Colonic mucosa (tissue), 4 donors: Measurements from ENCODE around the gene RHEBL1. TPM values are rescaled to one million over a fixed set of nuclear protein-coding genes. Genes with fewer than 3 reads are reported as not detected.

Experiments
- DNase-seq: peaks from one replicate; pipeline ENCODE4 v3.0.0-alpha.2; 2020
- H3K27ac ChIP-seq: fragments of 200-600 bp; one replicate; pipeline ENCODE4 v1.8.0; 2021
- H3K27me3 ChIP-seq: fragments of 200-600 bp; one replicate; pipeline ENCODE4 v1.8.0; 2021
- H3K36me3 ChIP-seq: fragments of 200-600 bp; one replicate; pipeline ENCODE4 v1.8.0; 2021
- H3K4me1 ChIP-seq: fragments of 200-600 bp; one replicate; pipeline ENCODE4 v1.8.0; 2021; ENCODE audit warnings: mild to moderate bottlenecking
- H3K4me3 ChIP-seq: fragments of 200-600 bp; one replicate; pipeline ENCODE4 v1.8.0; 2021
- H3K9ac ChIP-seq, 2 donors: one replicate each; pipeline ENCODE4 v1.7.0; 2013; ENCODE audit warnings: control low read depth in 2 of 2, low read depth in 2 of 2, low read length in 2 of 2
- H3K9me3 ChIP-seq: fragments of 200-600 bp; one replicate; pipeline ENCODE4 v1.8.0; 2021
- intact Hi-C: fragments of 100-400 bp; cut with DNase I; formaldehyde crosslinking; loops from one replicate; pipeline ENCODE4 v1.14.1; 2022
- total RNA-seq, 2 donors: library from RNA; stranded (reverse); fragmentation: NEBNext Ultra II Directional in 1 of 2; extraction: Animal tissue kit (Norgen Biotek cat#: 25700) in 1 of 2; gene quantifications; one replicate each; pipeline ENCODE4 v1.2.1, GENCODE V29; 2021
- TF ChIP-seq, protein P1 (sequence below): fragments of 200-600 bp; IDR thresholded peaks from one replicate; pipeline ENCODE4 v1.8.0; 2022; ENCODE audit warnings: antibody characterized with exemption, mild to moderate bottlenecking
- donor health status: healthy.
- donor health status: DM: no; HTN: no; CAD: no.
- donor health status: DM: no; HTN: no; CAD: no.

Gene RHEBL1, protein sequence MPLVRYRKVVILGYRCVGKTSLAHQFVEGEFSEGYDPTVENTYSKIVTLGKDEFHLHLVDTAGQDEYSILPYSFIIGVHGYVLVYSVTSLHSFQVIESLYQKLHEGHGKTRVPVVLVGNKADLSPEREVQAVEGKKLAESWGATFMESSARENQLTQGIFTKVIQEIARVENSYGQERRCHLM
- total RNA-seq = under 1 TPM; 0.27 to 0.32 TPM

DNA sequence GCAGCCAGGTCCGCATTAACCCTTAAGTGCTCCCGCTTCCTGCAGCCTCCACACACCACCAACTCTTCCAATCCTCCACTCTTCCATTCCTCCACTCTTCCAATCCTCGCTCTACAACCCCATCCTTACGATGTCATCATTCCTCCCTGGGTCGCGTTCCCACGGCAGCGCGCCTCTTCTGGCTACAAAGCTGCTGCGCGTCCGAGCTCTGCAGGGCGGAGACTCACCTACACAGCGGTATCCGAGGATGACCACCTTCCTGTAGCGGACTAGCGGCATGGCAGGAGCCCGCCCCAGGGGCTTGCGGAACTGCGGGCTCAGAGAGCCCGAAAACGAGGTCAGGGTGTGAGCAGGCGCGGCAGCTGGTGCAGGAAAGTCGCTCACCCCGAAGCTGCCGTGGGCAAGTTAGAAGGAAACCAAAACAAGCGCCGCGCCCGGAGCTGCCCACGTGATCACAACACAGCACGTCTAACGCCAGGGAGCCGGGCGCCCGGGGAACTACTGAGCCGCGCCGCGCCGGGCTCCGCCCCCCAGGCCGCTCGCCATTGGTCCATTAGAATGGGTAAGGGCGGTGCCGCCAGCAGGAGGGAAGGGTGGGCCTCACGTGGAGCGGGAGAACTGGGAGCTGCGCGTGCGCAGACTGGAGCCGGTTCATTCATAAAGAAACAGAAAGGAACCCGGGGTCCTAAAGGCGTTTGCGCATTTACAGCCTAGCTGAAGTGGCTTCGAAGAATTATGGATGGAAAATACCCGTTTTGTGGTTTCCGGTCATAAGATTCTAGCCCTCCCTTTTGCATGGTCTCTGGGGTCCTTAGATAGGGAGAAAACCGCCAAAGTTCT lies at the start of gene RHEBL1:
TSS of gene RHEBL1 (minus strand) at position 473 of the 840 bp plus-strand sequence. CDS start at position 279, 194 bp downstream.
- no peaks in the 10 kb centered on the region for H3K36me3 ChIP-seq
- TF ChIP-seq, protein P1, sequence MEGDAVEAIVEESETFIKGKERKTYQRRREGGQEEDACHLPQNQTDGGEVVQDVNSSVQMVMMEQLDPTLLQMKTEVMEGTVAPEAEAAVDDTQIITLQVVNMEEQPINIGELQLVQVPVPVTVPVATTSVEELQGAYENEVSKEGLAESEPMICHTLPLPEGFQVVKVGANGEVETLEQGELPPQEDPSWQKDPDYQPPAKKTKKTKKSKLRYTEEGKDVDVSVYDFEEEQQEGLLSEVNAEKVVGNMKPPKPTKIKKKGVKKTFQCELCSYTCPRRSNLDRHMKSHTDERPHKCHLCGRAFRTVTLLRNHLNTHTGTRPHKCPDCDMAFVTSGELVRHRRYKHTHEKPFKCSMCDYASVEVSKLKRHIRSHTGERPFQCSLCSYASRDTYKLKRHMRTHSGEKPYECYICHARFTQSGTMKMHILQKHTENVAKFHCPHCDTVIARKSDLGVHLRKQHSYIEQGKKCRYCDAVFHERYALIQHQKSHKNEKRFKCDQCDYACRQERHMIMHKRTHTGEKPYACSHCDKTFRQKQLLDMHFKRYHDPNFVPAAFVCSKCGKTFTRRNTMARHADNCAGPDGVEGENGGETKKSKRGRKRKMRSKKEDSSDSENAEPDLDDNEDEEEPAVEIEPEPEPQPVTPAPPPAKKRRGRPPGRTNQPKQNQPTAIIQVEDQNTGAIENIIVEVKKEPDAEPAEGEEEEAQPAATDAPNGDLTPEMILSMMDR = no peak
- H3K27me3 ChIP-seq = no peaks in the 10 kb centered on the region
- no peaks in the 10 kb centered on the region for H3K9me3 ChIP-seq
- H3K4me1 ChIP-seq = peaks cover 8% of the 10 kb centered on the region
- peak; percentile 99 for DNase-seq
- peak within 1 kb of the TSS; percentile 53 to 70 for H3K9ac ChIP-seq
- intact Hi-C loops = loop anchor here (10.0 kb wide), 1 partner anchor 55 kb away; no protein-coding TSS in a partner anchor
- peak within 1 kb of the TSS; percentile 54 for H3K27ac ChIP-seq
- H3K4me3 ChIP-seq = peak within 1 kb of the TSS; percentile 74

DNA sequence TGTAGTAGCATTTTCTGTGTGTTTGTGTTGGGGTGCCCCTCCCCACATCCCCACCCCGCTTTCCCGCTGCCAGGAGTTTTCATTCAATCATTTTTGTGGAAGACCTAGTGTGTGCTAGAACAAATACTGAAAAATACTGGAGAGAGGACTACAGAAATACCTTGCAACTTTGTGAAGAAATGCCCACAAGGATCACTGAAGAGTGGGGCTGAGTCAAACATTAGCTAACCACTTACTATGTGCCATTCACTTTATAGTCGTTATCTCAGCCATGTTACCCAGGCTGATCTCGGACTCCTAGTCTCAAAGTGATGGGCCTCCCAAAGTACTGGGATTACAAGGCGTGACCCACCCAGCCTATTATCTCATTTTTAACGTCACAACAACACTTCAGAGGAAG lies 41.4 kb upstream of the RHEBL1 start:
- no peak for DNase-seq
- intact Hi-C loops = no loop called here
- Histone ChIP-seq H3K4me1 (peaks cover 10% of the 10 kb centered on the region), H3K27me3 (no peaks in the 10 kb centered on the region), H3K36me3 (no peaks in the 10 kb centered on the region), H3K9me3 (no peaks in the 10 kb centered on the region), H3K4me3 (peak overlapping the region; percentile 98), H3K9ac (peak overlapping the region; percentile 96 to 98), H3K27ac (peak overlapping the region; percentile 98)
- TF ChIP-seq, protein P1 = no peak

DNA sequence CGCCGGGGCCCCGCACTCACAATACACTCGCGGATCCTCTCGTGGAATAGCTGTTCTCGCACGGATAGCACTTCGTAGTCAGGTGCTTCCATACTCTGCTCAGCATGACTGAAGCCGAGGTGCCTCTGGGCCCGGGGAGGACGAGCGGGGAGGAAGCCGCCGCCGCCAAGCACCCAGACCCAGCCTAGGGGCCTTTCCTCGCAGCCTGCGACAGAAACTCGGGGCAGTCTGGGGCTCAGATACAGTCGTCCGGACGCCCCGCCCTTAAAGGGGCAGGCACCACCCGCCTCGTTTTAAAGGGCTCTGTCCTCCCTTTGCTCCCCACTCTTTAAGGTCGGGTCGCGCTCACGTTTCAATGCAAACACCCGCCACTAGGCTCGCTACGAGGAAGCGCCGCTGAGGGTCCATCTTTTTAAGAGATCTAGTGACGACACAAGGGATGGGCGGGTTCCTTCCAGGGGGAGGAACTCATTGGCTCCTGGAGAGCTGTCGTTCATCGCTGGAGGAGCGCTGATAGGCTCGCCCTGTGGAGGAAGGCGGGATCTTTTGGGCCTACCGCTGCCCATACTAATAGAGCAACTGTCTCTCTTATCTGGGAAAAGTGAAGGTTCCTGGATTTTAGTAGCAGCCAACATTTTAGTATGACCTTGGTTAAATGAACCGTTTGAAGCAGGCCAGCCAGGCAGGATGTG lies 40.8 kb upstream of the RHEBL1 start, which contains the start of gene LMBR1L:
TSS of gene LMBR1L (minus strand) at position 384 of the 692 bp plus-strand sequence. CDS start at position 92, 292 bp downstream.
- peak; percentile 97 for DNase-seq
- Histone ChIP-seq H3K9ac (peak within 1 kb of the TSS; percentile 96 to 98), H3K4me1 (peaks cover 10% of the 10 kb centered on the region), H3K27ac (peak within 1 kb of the TSS; percentile 98), H3K27me3 (no peaks in the 10 kb centered on the region), H3K36me3 (no peaks in the 10 kb centered on the region), H3K9me3 (no peaks in the 10 kb centered on the region), H3K4me3 (peak within 1 kb of the TSS; percentile 98)
- intact Hi-C loops = no loop called here
- TF ChIP-seq, protein P1 = peak; percentile 43

DNA sequence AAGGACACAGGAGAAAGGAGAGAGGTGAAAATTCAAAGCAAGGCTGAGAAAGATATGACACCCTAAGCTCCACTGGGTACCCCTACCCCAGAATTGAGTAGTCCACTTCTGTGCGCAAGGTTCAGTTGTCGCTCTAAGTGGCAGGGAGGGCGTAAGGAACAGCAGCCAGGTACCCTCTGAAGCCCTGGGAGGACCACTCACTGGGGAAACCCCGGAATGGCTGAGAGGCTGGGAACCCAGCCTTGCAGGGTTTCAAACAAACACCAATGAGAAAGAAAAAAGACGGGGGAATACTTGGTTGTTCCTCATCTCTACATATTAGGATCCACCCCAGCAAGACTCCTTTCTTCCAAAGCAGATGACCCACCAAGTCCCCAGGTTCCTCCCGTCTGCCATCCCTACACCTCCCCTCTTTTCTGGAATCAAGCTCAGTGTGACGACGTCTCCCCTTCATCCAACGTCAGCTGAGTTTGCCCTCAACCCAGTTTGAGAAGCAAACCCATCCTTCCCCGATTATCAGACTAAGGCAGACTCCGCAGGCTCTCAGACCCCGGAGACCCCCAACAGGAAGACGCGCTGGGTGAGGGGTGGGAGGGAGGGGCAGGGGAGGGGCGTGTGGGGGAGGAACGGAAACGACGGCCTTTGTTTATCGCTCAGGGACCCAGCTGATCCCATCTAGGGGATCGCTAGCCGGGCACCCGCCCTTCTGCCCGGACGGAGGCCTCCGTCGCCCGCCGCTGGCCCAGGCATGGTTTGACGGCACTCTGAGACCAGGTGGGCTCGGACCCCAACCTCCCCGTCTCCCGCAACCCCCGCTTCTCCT lies 40.1 kb upstream of the RHEBL1 start:
- DNase-seq = peak; percentile 47

More for the DNA sequence above, 40.1 kb upstream of the RHEBL1 start:
- Histone ChIP-seq H3K9me3 (no peaks in the 10 kb centered on the region), H3K4me1 (peaks cover 10% of the 10 kb centered on the region), H3K9ac (peak overlapping the region; percentile 96 to 98), H3K27me3 (no peaks in the 10 kb centered on the region), H3K36me3 (no peaks in the 10 kb centered on the region), H3K4me3 (peak overlapping the region; percentile 98), H3K27ac (peak overlapping the region; percentile 98)
- TF ChIP-seq, protein P1 = no peak
- intact Hi-C loops = no loop called here
